Hepatocyte (in vitro differentiated cells): ENCODE measurements around the gene GPR139. TPM values are rescaled to one million over a fixed set of nuclear protein-coding genes. Genes with fewer than 3 reads are reported as not detected.

Source experiments
- DNase-seq: peaks from one replicate; pipeline ENCODE4 v3.0.0-alpha.2; 2016; ENCODE audit warnings: low spot score
- H2AFZ ChIP-seq: fragments of 200-600 bp; sonication (generic); 2 replicates; pipeline ENCODE4 v1.6.0; 2016; ENCODE audit warnings: antibody characterized with exemption, mild to moderate bottlenecking
- H3K27ac ChIP-seq: fragments of 200-600 bp; sonication (generic); 2 replicates; pipeline ENCODE4 v1.5.1; 2016; ENCODE audit warnings: mild to moderate bottlenecking
- H3K27me3 ChIP-seq: fragments of 200-600 bp; sonication (generic); 2 replicates; pipeline ENCODE4 v1.6.1; 2016
- H3K36me3 ChIP-seq: fragments of 200-600 bp; sonication (generic); replicated peaks from 2 replicates; pipeline ENCODE4 v1.5.1; 2016; ENCODE audit warnings: low read depth; ENCODE audit not compliant: insufficient read depth
- H3K4me1 ChIP-seq: fragments of 200-600 bp; sonication (generic); 2 replicates; pipeline ENCODE4 v1.5.1; 2016; ENCODE audit warnings: mild to moderate bottlenecking, moderate library complexity; ENCODE audit not compliant: insufficient read depth
- H3K4me2 ChIP-seq: fragments of 200-600 bp; sonication (generic); 2 replicates; pipeline ENCODE4 v1.6.0; 2016
- H3K4me3 ChIP-seq: fragments of 200-600 bp; sonication (generic); 2 replicates; pipeline ENCODE4 v1.5.1; 2016; ENCODE audit warnings: mild to moderate bottlenecking
- H3K79me2 ChIP-seq: fragments of 200-600 bp; sonication (generic); 2 replicates; pipeline ENCODE4 v1.6.0; 2017; ENCODE audit warnings: mild to moderate bottlenecking
- H3K9me2 ChIP-seq: fragments of 200-600 bp; sonication (generic); replicated peaks from 2 replicates; pipeline ENCODE4 v1.6.0; 2017; ENCODE audit warnings: mild to moderate bottlenecking; ENCODE audit not compliant: insufficient read depth
- H3K9me3 ChIP-seq: fragments of 200-600 bp; sonication (generic); 2 replicates; pipeline ENCODE4 v1.5.1; 2016; ENCODE audit warnings: low read depth, mild to moderate bottlenecking
- H4K20me1 ChIP-seq: fragments of 200-600 bp; sonication (generic); 2 replicates; pipeline ENCODE4 v1.6.0; 2016; ENCODE audit warnings: mild to moderate bottlenecking; ENCODE audit not compliant: insufficient read depth, poor library complexity, severe bottlenecking
- CTCF ChIP-seq: fragments of 200-600 bp; sonication (generic); IDR thresholded peaks from 2 replicates; pipeline ENCODE4 v1.5.1; 2016; ENCODE audit warnings: antibody characterized with exemption, mild to moderate bottlenecking; ENCODE audit not compliant: poor library complexity
- EZH2 ChIP-seq: fragments of 200-600 bp; sonication (generic); IDR thresholded peaks from 2 replicates; pipeline ENCODE4 v1.6.1; 2016; ENCODE audit warnings: antibody characterized with exemption, mild to moderate bottlenecking, borderline replicate concordance
- EZH2phosphoT487 ChIP-seq: fragments of 200-600 bp; sonication (generic); IDR thresholded peaks from one replicate; pipeline ENCODE4 v1.6.1; 2018; ENCODE audit warnings: antibody characterized with exemption, mild to moderate bottlenecking, low read depth, moderate library complexity; ENCODE audit not compliant: unreplicated experiment, severe bottlenecking
- WGBS: methylation state at CpG from one replicate; pipeline ENCODE4 v1.1.6; 2016; ENCODE audit warnings: low lambda C conversion rate; ENCODE audit errors: missing lambda C conversion rate; 5-methylcytosine and 5-hydroxymethylcytosine counted together
- polyA plus RNA-seq: library from polyadenylated mRNA; unstranded; fragments of >200 nt; fragmentation: Nextera tagmentation; extraction: Ambion mirVana; gene quantifications from 2 replicates; pipeline ENCODE4 v1.2.1, GENCODE V29; 2016
- total RNA-seq: library from RNA; depleted of rRNA; stranded (reverse); fragments of >200 nt; gene quantifications from 2 replicates; pipeline ENCODE4 v1.2.3, GENCODE V29; 2014

The GPR139 gene
- total and polyA plus RNA-seq, 2 experiments from 2014 or later: not detected

- Histone ChIP-seq H2AFZ (no peak overlapping the region), H3K4me3 (no peak overlapping the region), H4K20me1 (no peaks in the 10 kb centered on the region), H3K36me3 (no peaks in the 10 kb centered on the region), H3K4me2 (no peak overlapping the region), H3K27ac (no peak overlapping the region), H3K9me2 (no peaks in the 10 kb centered on the region), H3K4me1 (no peaks in the 10 kb centered on the region), H3K9me3 (no peaks in the 10 kb centered on the region), H3K79me2 (no peaks in the 10 kb centered on the region), H3K27me3 (peaks cover 5% of the 10 kb centered on the region)
- no peak for DNase-seq
- 71% methylated on average over 3 of the region's 3 CpGs for WGBS
- TF ChIP-seq EZH2phosphoT487 (no peak), EZH2 (no peak), CTCF (no peak)
Measured at GRCh38 chr16:20089246-20089965, 15.7 kb upstream of the GPR139 start.

- Histone ChIP-seq H3K9me3 (no peaks in the 10 kb centered on the region), H3K9me2 (no peaks in the 10 kb centered on the region), H4K20me1 (no peaks in the 10 kb centered on the region), H3K4me3 (no peak overlapping the region), H3K79me2 (no peaks in the 10 kb centered on the region), H2AFZ (no peak overlapping the region), H3K27me3 (no peaks in the 10 kb centered on the region), H3K4me2 (no peak overlapping the region), H3K27ac (no peak overlapping the region), H3K36me3 (no peaks in the 10 kb centered on the region), H3K4me1 (no peaks in the 10 kb centered on the region)
- 32% methylated on average over 6 of the region's 6 CpGs for WGBS
- no peak for TF ChIP-seq CTCF
- no peak for TF ChIP-seq EZH2phosphoT487
- no peak for TF ChIP-seq EZH2
- DNase-seq: peak; percentile 51
Measured at GRCh38 chr16:20084624-20085226, 11.0 kb upstream of the GPR139 start.

- no peaks in the 10 kb centered on the region for H3K9me3 ChIP-seq
- DNase-seq: no peak
- TF ChIP-seq CTCF: no peak
- TF ChIP-seq EZH2phosphoT487: no peak
- TF ChIP-seq EZH2: no peak
- H2AFZ ChIP-seq: no peak overlapping the region
- H3K79me2 ChIP-seq: no peaks in the 10 kb centered on the region
- H4K20me1 ChIP-seq: no peaks in the 10 kb centered on the region
- WGBS: 78% methylated on average over 4 of the region's 4 CpGs
- H3K4me1 ChIP-seq: no peaks in the 10 kb centered on the region
- H3K4me2 ChIP-seq: no peak overlapping the region
- H3K4me3 ChIP-seq: no peak overlapping the region
- peaks cover 30% of the 10 kb centered on the region for H3K27me3 ChIP-seq
- no peaks in the 10 kb centered on the region for H3K36me3 ChIP-seq
- H3K27ac ChIP-seq: no peak overlapping the region
- no peaks in the 10 kb centered on the region for H3K9me2 ChIP-seq
Measured at GRCh38 chr16:20079106-20079505, 5.4 kb upstream of the GPR139 start.
